Measurements from ENCODE around the gene PLEKHG3. TPM values are rescaled to one million over a fixed set of nuclear protein-coding genes. Genes with fewer than 3 reads are reported as not detected.
A peak's percentile ranks its signal among the peaks of the same experiment; 100 is the strongest.

PLEKHG3 gene
- total and polyA plus RNA-seq, 7 donors: 1.9 to 8.2 (median 5.2) TPM

DNA sequence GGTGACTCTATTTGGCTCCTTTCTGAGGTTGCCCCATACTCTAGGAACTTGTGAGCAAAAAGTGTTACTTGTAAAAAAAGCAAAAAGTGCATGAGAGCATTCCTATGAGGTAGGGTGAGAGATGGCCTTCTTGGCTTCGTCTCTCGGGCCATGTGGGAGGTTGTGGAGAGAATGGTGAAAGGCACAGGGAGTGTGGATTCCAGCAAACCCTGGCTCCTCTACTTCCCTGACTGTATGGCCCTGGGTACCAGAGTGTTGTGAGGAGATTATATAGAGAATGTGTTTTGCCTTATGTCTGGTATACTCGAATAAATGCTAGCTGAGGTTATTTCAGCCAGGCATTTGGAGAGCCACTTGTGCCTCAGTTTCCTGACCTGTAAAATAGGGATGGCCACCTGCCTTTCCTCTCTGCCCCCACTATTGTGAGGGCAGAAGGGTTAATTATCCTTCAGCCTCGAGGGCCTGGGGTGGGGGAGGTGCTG is 11.0 kb downstream of the PLEKHG3 start:
- intact Hi-C loops (cut with DNase I): no loop called here
- Histone ChIP-seq H3K36me3 (ENCODE audit: insufficient read depth in 1 of 2, low read depth in 1 of 2) (no peaks in the 10 kb centered on the region), H3K4me1 (peaks cover 15% of the 10 kb centered on the region), H3K27me3 (ENCODE audit: insufficient read depth in 3 of 3, low read length in 2 of 3) (no peaks in the 10 kb centered on the region), H3K27ac (no peak overlapping the region), H3K9me3 (peaks cover 17% of the 10 kb centered on the region), H3K4me3 (no peak overlapping the region)
- DNase-seq (no peak), ATAC-seq (no peak)
- TF ChIP-seq, protein P1, sequence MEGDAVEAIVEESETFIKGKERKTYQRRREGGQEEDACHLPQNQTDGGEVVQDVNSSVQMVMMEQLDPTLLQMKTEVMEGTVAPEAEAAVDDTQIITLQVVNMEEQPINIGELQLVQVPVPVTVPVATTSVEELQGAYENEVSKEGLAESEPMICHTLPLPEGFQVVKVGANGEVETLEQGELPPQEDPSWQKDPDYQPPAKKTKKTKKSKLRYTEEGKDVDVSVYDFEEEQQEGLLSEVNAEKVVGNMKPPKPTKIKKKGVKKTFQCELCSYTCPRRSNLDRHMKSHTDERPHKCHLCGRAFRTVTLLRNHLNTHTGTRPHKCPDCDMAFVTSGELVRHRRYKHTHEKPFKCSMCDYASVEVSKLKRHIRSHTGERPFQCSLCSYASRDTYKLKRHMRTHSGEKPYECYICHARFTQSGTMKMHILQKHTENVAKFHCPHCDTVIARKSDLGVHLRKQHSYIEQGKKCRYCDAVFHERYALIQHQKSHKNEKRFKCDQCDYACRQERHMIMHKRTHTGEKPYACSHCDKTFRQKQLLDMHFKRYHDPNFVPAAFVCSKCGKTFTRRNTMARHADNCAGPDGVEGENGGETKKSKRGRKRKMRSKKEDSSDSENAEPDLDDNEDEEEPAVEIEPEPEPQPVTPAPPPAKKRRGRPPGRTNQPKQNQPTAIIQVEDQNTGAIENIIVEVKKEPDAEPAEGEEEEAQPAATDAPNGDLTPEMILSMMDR (IDR thresholded peaks at IDR 0.05): no peak
- WGBS, 3 donors: 63 to 69% (median 66%) methylated on average over 4 of the region's 4 CpGs

DNA sequence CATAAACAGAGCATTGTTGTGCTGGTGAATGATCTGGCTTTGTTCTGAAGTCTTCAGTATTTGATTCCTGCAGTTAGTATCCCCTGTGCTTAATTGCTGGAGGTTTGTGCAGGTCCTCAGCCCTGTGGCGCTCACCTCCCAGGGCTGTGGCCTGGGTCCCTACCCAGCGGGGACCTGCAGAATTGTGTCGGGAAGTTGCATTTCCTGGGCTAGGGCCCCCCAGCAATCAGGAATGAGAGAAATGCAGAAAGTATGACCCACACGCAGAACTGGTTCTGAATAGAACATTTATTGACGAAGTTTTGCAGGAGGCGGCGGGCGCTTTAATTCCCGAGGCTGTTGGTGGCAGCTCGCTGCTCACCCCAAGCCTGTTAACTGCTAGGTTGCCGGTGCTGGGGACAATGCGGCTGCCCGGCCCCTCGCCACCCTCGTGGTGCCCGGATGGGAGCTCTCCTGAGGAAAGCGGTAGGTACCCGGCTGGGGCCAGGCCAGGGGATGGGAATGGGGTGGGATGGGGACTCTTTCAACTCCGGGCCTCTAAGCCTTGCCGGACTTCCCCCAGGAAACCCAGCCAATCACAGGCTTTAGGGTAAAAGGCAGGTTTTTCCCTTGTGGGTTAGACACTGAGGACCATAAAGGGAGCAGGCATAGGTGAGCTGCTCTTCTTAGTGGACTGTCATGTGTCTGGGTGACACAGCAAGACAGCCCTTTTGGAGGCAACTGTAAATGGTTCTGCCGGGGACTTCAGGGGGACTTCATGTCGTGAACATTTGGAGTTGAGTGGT is 11.6 kb downstream of the PLEKHG3 start:
- no peak overlapping the region for H3K27ac ChIP-seq
- H3K9me3 ChIP-seq: peaks cover 17% of the 10 kb centered on the region
- ATAC-seq (peak in 3 of 4 donors; percentile 26 to 57 (median 33)), DNase-seq (no peak)
- H3K27me3 ChIP-seq (ENCODE audit: insufficient read depth in 3 of 3, low read length in 2 of 3): no peaks in the 10 kb centered on the region
- TF ChIP-seq, protein P1 (IDR thresholded peaks at IDR 0.05): no peak
- no peaks in the 10 kb centered on the region for H3K36me3 ChIP-seq (ENCODE audit: insufficient read depth in 1 of 2, low read depth in 1 of 2)
- WGBS, 3 donors: 39 to 69% (median 49%) methylated on average over 22 of the region's 22 CpGs
- H3K4me1 ChIP-seq: peaks cover 15% of the 10 kb centered on the region
- intact Hi-C loops (cut with DNase I): loop anchor here in 1 of 2 donors (1.0 kb wide), 1 partner anchor 11 kb away; no protein-coding TSS in a partner anchor
- H3K4me3 ChIP-seq: peak overlapping the region; percentile 53

DNA sequence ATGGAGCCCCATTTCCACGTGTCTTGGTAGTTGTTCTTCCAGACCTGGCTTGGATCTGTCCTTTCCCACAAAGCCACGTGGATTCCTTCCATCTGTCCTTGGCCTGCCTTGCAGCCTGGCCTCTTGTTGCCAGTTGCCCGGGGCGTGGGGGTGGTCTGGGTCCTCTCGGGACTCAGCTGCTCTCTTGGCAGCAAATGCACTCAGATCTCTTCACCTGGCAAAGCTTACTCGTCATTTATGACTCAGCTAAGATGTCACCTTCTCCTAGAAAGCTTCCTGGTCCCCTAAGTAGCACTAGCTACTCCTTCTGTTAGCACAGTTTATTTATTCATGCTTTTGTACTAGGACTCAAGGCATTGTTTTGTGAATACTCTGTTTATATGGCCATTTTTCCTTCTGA is 13.6 kb downstream of the PLEKHG3 start:
- TF ChIP-seq, protein P1 (IDR thresholded peaks at IDR 0.05): no peak
- intact Hi-C loops (cut with DNase I): no loop called here
- peak; percentile 43 to 72 (median 59) for ATAC-seq
- 12 to 24% (median 13%) methylated on average over 6 of the region's 6 CpGs for WGBS, 3 donors
- no peak overlapping the region for H3K4me3 ChIP-seq
- no peaks in the 10 kb centered on the region for H3K27me3 ChIP-seq (ENCODE audit: insufficient read depth in 3 of 3, low read length in 2 of 3)
- no peaks in the 10 kb centered on the region for H3K36me3 ChIP-seq (ENCODE audit: insufficient read depth in 1 of 2, low read depth in 1 of 2)
- peaks cover 24% of the 10 kb centered on the region for H3K4me1 ChIP-seq
- H3K27ac ChIP-seq: peak overlapping the region; percentile 30
- peak in 1 of 2 donors; percentile 33 for DNase-seq
- peaks cover 12% of the 10 kb centered on the region for H3K9me3 ChIP-seq

DNA sequence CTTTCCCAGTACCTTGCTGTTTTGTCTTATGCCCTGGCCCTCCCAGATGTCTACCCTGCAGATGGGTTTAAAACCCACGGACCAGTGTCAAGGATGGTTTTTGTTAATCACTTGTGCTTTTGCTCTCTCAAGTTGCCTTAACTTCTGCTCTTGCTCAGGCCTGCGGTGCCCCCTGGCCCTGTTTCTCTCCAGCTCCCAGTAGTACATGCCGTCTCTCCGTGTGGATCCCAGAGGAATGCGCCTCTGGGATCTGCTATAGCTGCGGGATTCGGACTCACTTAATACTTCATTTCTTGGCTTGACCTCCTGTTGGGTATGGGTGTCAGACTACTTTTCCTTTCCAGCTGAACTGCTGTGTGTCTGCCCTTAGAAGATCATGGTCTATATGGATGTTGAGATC is 14.5 kb downstream of the PLEKHG3 start:
- intact Hi-C loops (cut with DNase I): no loop called here
- WGBS, 3 donors: 69 to 88% (median 78%) methylated on average over 7 of the region's 7 CpGs
- peaks cover 24% of the 10 kb centered on the region for H3K4me1 ChIP-seq
- H3K4me3 ChIP-seq: no peak overlapping the region
- ATAC-seq (no peak), DNase-seq (no peak)
- no peak overlapping the region for H3K27ac ChIP-seq
- no peaks in the 10 kb centered on the region for H3K36me3 ChIP-seq (ENCODE audit: insufficient read depth in 1 of 2, low read depth in 1 of 2)
- no peaks in the 10 kb centered on the region for H3K27me3 ChIP-seq (ENCODE audit: insufficient read depth in 3 of 3, low read length in 2 of 3)
- H3K9me3 ChIP-seq: peaks cover 4% of the 10 kb centered on the region
- TF ChIP-seq, protein P1 (IDR thresholded peaks at IDR 0.05): no peak
